HG03558 (cell line): ENCODE data around the gene FBXL3.

Experiments
- ATAC-seq: cut with Tn5 transposase; IDR thresholded peaks from one replicate; pipeline ENCODE4 v1.9.1; 2021; ENCODE audit warnings: moderate number of reproducible peaks; ENCODE audit not compliant: unreplicated experiment; ENCODE audit errors: extremely low read depth

FBXL3 gene

GRCh38 chr13:76955661-76956060 is 71.3 kb downstream of the FBXL3 start:
- no peak for ATAC-seq
